HuH-7 (cell line): ENCODE measurements around the gene PGAP6.
"Not testable (repeated sequence)": the region's sequence is repeated elsewhere in the genome, so short reads cannot be mapped to it uniquely, and the experiment has no call there.

Source experiments
- DNase-seq: peaks from one replicate; pipeline ENCODE4 v3.0.0; 2011; ENCODE audit warnings: low spot score

The PGAP6 gene

GRCh38 chr16:378113-378820, 3.5 kb downstream of the PGAP6 start:
- not testable (repeated sequence) for DNase-seq

GRCh38 chr16:377419-377951, 4.3 kb downstream of the PGAP6 start:
- DNase-seq: no peak

- no peak for DNase-seq
These were observed 4.9 kb downstream of the PGAP6 start for GRCh38 chr16:376817-377418.

- no peak for DNase-seq
These were observed 5.6 kb downstream of the PGAP6 start for GRCh38 chr16:375927-376816.

- DNase-seq: no peak
These were observed 6.6 kb downstream of the PGAP6 start for GRCh38 chr16:375212-375611.

GRCh38 chr16:374616-374926, 7.2 kb downstream of the PGAP6 start:
- DNase-seq: no peak

- DNase-seq: no peak
These were observed 7.7 kb downstream of the PGAP6 start for GRCh38 chr16:373848-374615.

GRCh38 chr16:373020-373598, 8.7 kb downstream of the PGAP6 start:
- no peak for DNase-seq

- DNase-seq: no peak
These were observed 9.3 kb downstream of the PGAP6 start for GRCh38 chr16:372302-372983.

- no peak for DNase-seq
These were observed 10.1 kb downstream of the PGAP6 start for GRCh38 chr16:371515-372301.

- no peak for DNase-seq
These were observed 10.7 kb downstream of the PGAP6 start for GRCh38 chr16:370979-371514.

GRCh38 chr16:370443-370842, 11.3 kb downstream of the PGAP6 start, which contains the start of gene MRPL28:
Gene MRPL28 (minus strand): TSS chr16:370538. CDS start chr16:370218, 320 bp downstream.
- DNase-seq: peak; percentile 94

GRCh38 chr16:369866-370436, 11.8 kb downstream of the PGAP6 start:
- DNase-seq: no peak

GRCh38 chr16:369275-369865, 12.4 kb downstream of the PGAP6 start:
- no peak for DNase-seq

GRCh38 chr16:368388-369158, 13.2 kb downstream of the PGAP6 start:
- no peak for DNase-seq

- no peak for DNase-seq
These were observed 14.4 kb downstream of the PGAP6 start for GRCh38 chr16:367333-367903.

- DNase-seq: no peak
These were observed 15.3 kb downstream of the PGAP6 start for GRCh38 chr16:366476-366875.
